ENCODE results near the gene GPHN.
"Not testable (repeated sequence)": the region's sequence is repeated elsewhere in the genome, so short reads cannot be mapped to it uniquely, and the experiment has no call there.

The GPHN gene

DNA sequence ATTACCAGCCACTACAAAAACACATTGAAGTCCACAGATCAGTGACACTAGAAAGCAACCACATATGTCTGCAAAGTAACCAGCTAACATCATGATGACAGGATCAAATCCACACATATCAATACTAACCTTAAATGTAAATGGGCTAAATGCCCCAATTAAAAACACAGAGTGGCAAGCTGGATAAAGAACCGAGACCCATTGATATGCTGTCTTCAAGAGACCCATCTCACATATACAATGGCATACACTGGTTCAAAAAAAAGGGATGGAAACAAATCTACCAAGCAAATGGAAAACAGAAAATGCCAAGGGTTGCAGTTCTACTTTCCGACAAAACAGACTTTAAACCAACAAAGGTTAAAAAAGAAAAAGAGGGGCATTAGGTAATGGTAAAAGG is 307.7 kb downstream of the GPHN start:
- DNase-seq, result no peak

DNA sequence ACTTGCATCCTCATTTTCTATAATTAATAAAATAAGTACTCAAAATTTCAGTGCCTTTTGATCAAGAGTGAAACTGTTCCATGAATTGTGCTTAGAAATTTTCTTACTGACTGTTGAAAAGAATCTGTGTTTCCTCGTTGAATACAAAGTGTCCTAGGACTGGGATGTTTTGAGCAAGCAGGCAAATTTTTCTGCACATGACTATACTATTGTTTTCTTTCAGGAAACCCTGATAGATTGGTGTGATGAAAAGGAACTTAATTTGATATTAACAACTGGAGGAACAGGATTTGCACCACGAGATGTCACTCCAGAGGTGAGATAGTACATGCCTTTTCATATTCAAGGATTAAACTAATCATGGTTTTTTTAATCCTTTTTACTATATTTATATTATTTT is 316.3 kb downstream of the GPHN start:
- DNase-seq, result no peak

DNA sequence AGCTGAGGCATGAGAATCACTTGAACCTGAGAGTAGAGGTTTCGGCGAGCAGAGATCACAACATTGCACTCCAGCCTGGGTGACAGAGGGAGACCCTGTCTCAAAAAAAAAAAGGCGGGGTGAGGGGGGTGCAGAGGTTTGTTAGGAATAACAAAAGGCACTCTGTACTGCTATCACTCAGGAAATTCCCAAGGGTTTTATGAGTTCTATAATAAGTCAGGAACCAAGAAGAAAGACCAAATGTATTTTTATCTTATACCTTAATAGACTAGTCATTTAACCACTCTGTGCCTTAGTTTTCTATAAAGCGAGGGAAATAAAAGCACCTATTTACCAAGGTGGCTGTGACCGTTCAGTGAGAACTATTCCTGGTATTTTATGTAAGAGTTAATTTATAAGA is 319.2 kb downstream of the GPHN start:
- DNase-seq, result no peak

DNA sequence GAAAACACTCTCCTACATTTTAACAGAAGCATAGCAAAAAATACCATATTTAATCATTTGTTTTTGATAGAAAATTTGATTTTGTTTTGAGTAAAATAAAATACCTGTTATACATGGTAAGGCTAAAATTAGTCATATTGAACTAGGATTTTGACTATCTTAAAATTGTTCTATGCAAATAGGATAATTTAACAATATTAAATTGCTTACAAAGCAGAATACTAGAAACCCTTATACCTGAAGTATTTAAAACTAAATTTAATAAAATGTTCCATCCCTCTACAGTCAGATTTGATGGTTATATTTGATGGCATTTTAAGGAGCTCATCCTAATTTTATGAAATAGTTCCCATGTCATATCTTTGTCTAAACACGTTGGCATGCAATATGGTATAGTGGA is 323.2 kb downstream of the GPHN start:
- no peak for DNase-seq

DNA sequence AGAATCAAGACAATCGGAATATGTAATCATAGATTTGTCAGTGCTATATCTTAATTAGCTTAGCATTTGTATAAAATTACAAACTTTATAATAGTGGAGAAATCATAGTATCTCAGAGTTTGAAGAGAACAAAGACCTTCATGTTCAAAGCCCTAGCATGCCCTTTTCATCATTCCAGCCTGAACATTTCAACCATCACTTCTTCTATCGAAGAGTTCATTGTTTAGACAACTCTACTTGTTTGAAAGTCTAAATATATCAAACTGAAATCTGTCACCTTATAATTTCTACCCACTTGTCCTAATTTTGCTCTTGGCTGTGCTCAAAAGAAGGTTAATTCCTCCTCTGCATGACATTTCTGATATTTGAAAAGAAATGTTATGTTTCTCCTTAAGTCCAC is 325.9 kb downstream of the GPHN start:
- no peak for DNase-seq

DNA sequence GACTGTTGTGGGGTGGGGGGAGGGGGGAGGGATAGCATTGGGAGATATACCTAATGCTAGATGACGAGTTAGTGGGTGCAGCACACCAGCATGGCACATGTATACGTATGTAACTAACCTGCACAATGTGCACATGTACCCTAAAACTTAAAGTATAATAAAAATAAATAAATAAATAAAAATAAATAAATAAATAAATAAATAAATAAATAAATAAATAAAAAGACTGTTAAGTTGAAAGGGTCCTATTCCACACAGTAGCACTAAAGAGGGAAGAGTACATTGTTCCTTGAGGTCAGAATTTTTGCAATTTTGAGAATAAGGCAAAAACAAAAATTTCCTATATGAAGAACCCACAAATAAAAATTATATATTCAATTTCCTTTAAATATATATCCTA is 329.5 kb downstream of the GPHN start:
- not testable (repeated sequence) for DNase-seq

DNA sequence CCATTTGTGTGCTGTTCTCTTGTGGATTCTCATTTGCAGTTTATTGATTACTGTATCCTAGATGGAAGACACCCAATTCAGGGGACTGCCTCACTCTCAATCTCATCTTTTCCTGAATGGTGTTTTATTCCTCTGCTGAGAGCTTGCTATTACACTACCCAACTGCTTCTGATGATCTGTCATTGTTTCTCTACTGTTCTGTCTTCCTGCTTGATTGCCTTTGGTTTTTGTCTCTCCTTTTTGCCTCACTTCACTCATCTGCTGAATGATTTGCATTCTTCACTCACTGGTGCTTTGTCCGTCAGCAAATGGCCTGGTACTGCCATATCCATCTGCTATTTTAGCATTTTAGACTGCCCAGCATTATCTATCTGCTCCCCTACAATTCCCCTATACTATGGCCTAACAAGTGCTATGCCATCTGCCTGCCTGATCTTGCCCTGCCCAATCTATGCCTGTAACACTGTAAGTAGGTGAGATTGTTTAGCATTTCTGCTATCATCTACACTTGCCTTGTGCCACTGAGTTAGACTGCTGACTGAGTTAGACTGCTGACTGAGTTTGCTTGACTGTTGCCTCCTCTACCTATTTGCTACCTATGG is 335.1 kb downstream of the GPHN start:
- DNase-seq, result no peak

DNA sequence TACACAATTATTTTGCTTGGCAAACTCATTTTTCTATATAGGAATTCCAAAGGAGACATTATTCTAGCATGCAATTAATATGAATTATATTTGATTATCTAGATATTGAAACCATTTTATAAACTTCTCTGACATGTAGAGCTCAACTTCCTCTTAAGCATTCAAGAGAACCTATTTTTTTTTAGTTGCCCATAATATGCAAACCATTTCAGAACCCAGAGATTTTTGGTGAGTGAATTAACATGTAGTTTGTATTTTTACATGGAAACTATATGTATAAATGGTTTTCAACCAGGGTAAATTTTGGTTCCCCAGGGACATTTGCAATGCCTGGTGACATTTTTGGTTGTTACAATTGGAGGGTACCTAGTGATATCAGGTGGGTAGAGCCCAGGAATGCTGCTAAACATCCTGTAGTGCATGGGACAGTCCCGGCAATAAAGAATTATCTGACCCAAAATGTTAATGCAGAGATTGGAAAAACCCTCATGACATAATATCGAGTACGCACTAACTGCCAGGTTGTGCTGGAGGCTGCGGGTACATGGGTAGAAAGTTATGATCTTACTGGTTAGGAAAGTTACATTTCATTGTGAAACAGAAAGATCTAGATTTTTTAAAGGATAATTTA is 342.4 kb downstream of the GPHN start:
- no peak for DNase-seq

DNA sequence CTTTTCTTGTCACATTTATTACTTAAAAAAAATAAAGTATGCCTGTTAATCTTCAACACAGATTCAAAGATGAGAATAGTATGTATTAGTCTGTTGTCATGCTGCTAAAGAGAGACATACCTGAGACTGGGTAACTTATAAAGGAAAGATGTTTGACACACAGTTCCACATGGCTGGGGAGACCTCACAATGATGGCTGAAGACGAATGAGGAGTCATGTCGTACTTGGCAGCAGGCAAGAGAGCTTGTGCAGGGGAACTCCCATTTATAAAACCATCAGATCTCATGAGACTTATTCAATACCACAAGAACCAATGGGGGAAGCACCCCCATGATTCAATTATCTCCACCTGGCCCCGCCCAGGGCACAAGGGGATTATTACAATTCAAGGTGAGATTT is 345.4 kb downstream of the GPHN start:
- DNase-seq, result no peak

DNA sequence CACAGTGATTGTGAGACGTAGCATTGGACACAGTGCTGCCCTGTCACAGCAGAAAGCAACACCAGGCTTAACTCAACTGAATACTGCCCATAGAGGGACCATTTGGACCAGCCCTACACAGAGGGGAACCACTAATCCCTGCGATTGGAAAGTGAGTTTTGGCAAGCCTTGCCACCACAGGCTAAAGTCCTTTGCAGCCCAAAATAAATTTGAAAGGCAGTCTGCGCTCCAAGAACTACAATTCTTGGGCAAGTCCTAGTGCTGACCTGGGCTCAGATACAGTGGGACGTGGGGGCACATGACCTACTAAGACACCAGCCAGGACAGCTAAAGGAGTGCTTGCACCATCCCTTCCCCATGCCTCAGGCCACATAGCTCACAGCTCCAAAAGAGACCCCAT is 349.9 kb downstream of the GPHN start:
- no peak for DNase-seq

DNA sequence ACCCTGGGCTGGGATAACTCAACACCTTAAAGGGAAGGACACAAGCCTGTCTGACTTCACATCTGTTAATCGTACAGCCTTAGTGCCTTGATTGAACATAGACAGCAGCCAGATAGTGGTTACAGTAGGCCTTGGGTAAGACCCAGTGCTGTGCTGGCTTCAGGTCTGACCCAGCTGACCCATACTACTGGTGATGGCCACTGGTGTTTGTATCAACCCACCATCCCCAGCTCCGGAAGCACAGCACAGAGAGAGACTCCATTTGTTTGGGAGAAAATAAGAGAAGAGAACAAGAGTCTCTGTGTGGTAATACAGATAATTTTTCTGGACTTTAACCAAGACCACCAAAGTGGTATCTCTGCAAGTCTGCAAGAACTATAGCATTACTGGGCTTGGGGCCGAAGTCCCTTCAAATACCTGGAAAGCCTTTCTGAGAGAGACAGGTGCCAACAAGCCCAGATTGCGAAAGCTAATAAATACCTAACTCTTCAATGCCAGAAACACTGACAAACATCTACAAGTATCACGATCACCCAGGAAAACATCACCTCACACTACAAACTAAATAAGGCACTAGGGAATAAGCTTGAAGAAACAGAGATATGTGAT is 351.2 kb downstream of the GPHN start:
- DNase-seq, result no peak

DNA sequence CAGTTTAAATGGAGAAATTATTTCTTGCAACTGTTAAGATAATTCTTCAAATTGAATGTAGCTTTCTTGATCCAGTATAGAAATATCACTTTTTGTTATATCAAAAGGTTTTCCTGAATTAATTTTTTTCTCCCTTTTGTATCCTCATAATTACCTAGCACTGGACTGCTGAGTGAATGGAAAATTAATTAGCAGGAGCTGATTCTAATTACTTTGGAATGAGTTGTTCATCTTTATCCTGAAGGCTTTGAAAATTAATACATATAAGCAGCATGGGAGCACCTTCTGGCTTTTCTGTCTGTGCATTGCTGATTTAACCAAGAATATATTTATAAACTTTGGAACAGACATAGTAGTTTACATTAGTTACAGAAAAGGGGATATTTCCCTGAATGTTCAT is 373.6 kb downstream of the GPHN start:
- DNase-seq, result no peak

DNA sequence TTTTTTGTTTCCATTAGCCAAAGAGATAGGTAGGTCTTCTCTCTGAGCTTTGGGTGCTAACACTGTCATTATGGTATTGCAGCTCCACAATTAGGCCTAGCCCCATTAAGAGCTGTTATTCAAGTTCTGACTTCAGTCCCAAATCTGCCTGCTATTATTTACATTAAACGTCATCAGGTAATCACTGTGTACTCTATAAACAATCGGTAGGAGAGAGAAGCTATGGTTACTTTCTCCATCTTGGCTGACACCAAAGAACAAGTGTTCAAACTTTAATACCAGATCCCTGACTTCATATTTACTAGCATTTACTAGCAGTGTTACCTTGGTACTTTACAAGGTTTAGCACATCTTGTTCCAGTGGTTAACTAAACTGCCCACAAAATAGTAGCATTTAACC is 376.2 kb downstream of the GPHN start:
- no peak for DNase-seq

DNA sequence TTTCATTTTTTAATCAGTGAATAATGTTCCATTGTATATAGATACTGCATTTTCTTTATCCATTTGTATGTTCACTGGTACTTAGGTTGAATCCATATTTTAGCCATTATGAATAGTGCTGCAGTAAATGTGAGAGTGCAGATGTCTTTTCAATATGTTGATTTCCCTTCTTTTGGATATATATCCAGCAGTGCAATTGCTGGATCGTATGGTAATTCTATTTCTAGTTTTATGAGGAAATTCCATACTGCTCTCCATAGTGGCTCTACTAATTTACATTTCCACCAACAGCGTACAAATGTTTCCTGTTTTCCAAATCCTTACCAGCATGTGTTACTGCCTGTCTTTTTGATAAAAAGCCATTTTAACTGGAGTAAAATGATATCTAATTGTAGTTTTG is 392.8 kb downstream of the GPHN start:
- no peak for DNase-seq

DNA sequence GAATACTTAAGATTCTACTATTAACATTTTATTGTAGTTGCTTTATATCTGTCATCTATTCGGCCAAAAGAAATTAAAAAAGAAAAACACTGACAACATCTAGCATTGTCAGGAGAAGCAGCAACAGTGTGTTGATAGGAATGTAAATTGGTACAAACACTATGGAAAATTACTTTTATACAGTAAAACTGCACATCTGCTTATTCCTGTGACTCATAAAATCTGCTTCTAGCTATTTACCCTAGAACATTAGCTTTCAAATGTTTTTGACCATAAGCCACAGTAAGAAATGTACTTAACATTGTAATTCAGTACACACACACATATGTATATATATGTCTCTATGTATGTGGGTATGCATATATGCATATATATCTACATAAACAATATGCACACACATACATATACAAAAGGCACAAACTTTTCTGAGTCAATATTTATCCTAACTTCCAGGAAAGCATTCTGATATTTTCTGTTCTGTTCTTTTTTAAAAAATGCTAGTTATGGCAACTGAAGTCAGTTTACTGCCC is 402.4 kb downstream of the GPHN start:
- DNase-seq, result no peak

DNA sequence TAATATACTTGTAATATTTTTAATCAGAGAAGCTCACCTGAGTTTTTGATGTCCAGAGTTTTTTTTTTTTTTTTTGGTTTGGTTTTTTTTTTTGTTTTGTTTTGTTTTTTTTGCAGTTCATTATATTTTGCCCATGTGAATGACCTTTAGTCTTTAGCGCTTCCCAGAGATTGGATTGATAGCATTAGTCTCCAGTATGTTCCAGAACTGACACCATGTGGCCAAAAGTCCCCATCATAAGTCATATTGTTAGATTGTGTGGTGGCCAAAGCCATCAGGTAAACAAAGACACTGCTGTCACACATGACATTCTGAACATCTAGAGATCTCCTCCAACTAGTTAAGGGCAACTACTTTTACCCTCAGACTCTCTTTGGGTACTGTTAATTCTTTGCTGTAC is 408.5 kb downstream of the GPHN start:
- no peak for DNase-seq

DNA sequence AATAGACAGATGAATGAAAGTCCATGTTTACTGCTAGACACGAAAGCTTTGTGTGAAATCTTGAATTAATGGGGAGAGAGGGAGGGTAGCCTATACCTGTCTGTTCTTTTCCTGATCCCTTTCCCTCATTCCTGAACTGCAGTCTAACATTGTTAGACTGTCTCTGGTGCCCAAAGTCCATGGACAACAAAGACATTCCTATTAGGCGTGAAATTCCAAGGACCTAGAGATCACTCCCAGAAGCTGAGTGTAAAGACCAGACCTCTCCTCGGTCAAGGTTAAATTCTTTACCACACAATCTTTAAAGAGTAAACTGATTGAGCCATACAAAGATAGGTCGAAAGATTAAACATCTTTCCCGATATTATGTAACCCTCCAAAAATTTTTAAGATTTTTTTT is 410.6 kb downstream of the GPHN start:
- DNase-seq, result no peak

DNA sequence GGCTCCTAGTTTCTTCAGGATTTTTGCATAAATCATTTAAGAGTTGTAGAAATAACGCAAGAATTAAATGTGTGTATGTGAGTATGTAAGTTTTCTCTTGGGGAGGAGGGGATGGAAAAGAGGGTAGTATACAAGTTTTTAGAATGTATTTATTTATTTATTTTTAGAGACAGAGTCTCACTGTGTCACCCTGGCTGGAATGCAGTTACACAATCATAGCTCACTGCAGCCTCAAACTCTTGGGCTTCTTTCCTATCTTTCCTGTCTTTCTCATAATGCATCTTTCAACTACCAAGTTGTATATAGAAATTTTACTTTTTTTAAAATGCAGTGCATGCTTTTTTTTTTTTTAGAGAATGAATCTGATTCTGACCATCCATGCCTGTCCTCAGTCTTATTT is 412.2 kb downstream of the GPHN start:
- no peak for DNase-seq

DNA sequence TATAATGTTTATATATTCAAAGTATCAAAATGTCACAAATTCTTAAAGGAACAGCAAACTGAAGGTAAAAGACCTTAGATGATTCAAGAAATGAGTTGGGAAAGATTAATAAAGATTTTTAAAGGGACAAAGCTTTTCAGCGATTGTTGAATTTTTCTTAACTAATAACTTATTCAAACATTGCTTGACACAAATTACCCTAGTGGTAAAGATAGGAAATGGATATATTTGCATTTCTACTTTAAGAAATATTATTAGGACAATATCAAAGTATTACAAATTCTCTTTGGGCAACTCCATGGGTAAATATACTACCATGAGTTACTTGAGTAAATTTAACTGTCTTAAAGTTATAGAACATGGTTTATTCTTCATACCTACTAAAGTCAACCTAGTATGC is 415.3 kb downstream of the GPHN start:
- DNase-seq, result no peak

DNA sequence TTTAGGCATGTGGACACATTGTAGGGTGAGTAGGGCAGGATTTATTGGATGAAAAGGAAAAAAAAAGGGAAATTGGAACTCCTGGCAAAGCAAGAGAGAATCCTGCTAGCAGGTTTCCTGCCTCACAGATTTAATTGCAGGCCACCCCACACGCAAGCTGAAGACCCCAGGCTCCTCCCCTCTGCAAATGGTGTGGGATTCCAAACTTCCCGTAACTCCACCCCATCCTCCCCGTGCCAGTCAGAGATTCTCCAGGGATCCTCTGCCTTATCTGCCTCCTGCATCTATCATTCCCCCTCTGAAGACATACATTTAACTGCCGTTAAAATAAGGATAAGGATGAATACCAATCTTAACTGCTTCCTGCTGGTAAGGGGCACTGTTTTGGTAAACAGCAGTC is 431.5 kb downstream of the GPHN start:
- no peak for DNase-seq

DNA sequence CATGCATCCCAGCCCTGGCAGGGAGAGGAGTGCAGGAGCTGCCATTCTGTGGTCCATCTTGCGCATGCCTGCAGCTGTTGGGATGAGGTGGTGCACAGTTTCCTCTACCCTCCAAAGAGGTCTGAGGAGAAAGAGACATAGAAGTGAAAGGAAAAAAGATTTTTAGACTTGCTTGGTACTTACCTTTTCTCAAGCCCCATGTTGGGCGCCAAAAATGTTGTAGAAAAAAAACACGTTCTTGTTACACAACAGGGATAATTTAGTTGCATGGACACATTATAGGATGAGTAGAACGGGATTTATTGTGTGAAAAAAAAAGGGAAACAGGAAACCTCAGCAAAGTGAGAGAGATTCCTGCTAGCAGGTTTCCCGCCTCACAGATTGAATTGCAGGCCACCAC is 436.9 kb downstream of the GPHN start:
- DNase-seq, result no peak

DNA sequence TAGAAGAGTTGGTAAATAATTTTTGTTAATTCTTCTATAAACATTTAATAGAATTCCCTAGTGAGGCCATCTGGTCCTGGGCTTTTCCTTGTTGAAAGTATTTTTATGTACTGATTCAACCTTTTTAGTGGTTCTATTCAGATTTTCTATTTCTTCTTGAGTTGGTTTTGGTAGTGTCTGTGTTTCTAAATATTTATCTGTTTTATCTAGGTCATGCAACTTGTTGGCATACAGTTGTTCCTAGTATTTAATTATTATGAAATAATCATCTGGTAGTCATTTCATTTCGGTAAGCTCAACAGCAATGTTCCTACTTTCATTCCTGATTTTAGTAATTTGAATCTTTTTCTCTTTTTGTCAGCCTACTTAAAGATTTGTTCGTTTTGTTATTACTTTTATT is 447.2 kb downstream of the GPHN start:
- DNase-seq, result no peak

DNA sequence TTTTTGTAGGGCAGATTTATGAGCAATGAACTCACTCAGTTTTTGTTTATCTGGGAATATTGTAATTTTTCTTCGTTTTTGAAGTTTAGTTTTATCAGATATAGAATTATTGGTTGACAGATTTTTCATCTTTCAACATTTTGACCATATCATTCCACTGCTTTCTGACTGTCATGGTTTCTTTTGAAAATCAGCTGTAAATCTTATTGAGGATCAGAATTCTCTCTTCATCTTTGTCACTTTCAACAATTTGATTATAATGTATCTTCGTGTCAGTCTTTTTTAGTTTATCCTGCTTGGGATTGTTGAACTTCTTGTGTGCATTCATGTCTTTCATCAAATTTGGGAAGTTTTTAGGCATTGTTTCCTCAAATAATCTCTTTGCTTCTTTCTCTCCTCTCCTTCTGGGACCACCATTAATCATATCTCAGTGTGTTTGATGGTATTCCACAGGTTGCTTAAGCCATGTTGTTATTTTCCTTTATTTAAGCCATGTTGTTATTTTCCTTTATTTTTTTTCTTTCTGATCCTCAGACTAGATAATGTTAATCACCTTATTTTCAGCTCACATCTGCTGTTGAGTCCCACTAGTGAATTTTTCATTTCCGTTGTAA is 451.6 kb downstream of the GPHN start:
- no peak for DNase-seq

DNA sequence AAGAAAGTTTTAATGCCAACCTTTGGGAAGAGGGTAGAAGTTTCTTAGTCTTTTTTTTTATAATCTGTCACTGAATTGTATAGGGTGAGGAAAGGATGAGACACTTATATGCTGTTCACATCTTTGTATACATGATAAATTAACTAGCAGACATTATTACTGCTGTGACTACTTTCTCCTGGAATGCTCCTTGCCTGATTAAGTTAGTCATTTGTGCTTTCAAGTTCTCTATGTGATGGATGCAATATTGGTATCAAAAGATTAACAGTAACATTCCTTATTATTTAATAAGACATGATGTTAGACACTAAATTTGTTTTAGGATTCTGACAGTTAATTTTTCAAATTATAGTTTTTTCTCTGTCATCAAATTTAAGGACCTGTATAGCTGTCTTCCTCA is 457.9 kb downstream of the GPHN start:
- no peak for DNase-seq

Measured in NCI-H510A (cell line).